H9 (cell line): ENCODE measurements around the gene RAB11FIP4. TPM values are rescaled to one million over a fixed set of nuclear protein-coding genes. Genes with fewer than 3 reads are reported as not detected.

ENCODE experiments used
- DNase-seq: peaks from one replicate; pipeline ENCODE4 v3.0.0-alpha.2; 2017
- H2AFZ ChIP-seq: one replicate; pipeline ENCODE4 v1.6.1; 2013; ENCODE audit warnings: mild to moderate bottlenecking, low read length, control low read depth, moderate library complexity
- H2AK5ac ChIP-seq: 2 replicates; pipeline ENCODE4 v1.6.1; 2013; ENCODE audit warnings: low read length, control low read depth, mixed read lengths; ENCODE audit not compliant: insufficient read length
- H2BK120ac ChIP-seq: one replicate; pipeline ENCODE4 v1.6.1; 2013; ENCODE audit warnings: low read depth, mild to moderate bottlenecking, low read length, control low read depth, inconsistent platforms; ENCODE audit not compliant: poor library complexity, severe bottlenecking
- H2BK12ac ChIP-seq: 2 replicates; pipeline ENCODE4 v1.6.1; 2013; ENCODE audit warnings: low read length, control low read depth, mixed read lengths, low read depth; ENCODE audit not compliant: insufficient read length
- H2BK15ac ChIP-seq: 2 replicates; pipeline ENCODE4 v1.6.1; 2013; ENCODE audit warnings: low read depth, low read length, control low read depth
- H2BK20ac ChIP-seq: one replicate; pipeline ENCODE4 v1.6.1; 2013; ENCODE audit warnings: low read depth, mild to moderate bottlenecking, low read length, control low read depth, inconsistent platforms; ENCODE audit not compliant: poor library complexity, severe bottlenecking
- H2BK5ac ChIP-seq: 2 replicates; pipeline ENCODE4 v1.6.1; 2013; ENCODE audit warnings: low read length, control low read depth, mixed read lengths; ENCODE audit not compliant: insufficient read length
- H3K14ac ChIP-seq: 2 replicates; pipeline ENCODE4 v1.6.1; 2013; ENCODE audit warnings: low read length, control low read depth; ENCODE audit not compliant: insufficient read depth
- H3K18ac ChIP-seq: 2 replicates; pipeline ENCODE4 v1.6.1; 2013; ENCODE audit warnings: low read depth, mild to moderate bottlenecking, mixed read lengths, low read length, control low read depth; ENCODE audit not compliant: insufficient read length
- H3K23ac ChIP-seq: 2 replicates; pipeline ENCODE4 v1.6.1; 2013; ENCODE audit warnings: low read length, control low read depth, mixed read lengths, low read depth; ENCODE audit not compliant: insufficient read length
- H3K23me2 ChIP-seq: 2 replicates; pipeline ENCODE4 v1.6.1; 2013; ENCODE audit warnings: low read depth, mild to moderate bottlenecking, mixed read lengths, low read length, control low read depth; ENCODE audit not compliant: insufficient read length, poor library complexity, severe bottlenecking
- H3K27ac ChIP-seq: 2 replicates; pipeline ENCODE4 v1.5.1; 2013; ENCODE audit warnings: low read length, control low read depth, mixed read lengths, low read depth; ENCODE audit not compliant: insufficient read length
- H3K27me3 ChIP-seq: 2 replicates; pipeline ENCODE4 v1.6.1; 2013; ENCODE audit warnings: low read length, control low read depth, inconsistent platforms; ENCODE audit not compliant: insufficient read depth
- H3K4ac ChIP-seq: 2 replicates; pipeline ENCODE4 v1.6.1; 2013; ENCODE audit warnings: low read depth, mild to moderate bottlenecking, control low read depth, inconsistent platforms, low read length, moderate library complexity
- H3K4me1 ChIP-seq: 2 replicates; pipeline ENCODE4 v1.6.1; 2013; ENCODE audit warnings: low read length, control low read depth, inconsistent platforms; ENCODE audit not compliant: insufficient read depth
- H3K4me2 ChIP-seq: 2 replicates; pipeline ENCODE4 v1.6.1; 2013; ENCODE audit warnings: low read length, control low read depth, mixed read lengths; ENCODE audit not compliant: insufficient read length, insufficient read depth
- H3K56ac ChIP-seq: 2 replicates; pipeline ENCODE4 v1.6.1; 2013; ENCODE audit warnings: low read depth, mild to moderate bottlenecking, mixed read lengths, low read length, control low read depth; ENCODE audit not compliant: insufficient read length
- H3K79me1 ChIP-seq: 2 replicates; pipeline ENCODE4 v1.6.1; 2013; ENCODE audit warnings: low read depth, mild to moderate bottlenecking, moderate library complexity, low read length, control low read depth, inconsistent platforms; ENCODE audit not compliant: insufficient read depth, poor library complexity, severe bottlenecking
- H3K79me2 ChIP-seq: 2 replicates; pipeline ENCODE4 v1.6.1; 2013; ENCODE audit warnings: low read length, control low read depth, inconsistent platforms; ENCODE audit not compliant: insufficient read depth
- H3K9ac ChIP-seq: 2 replicates; pipeline ENCODE4 v1.6.1; 2013; ENCODE audit warnings: low read length, control low read depth, mixed read lengths; ENCODE audit not compliant: insufficient read length; ENCODE audit errors: extremely low read depth
- H3K9me3 ChIP-seq: one replicate; pipeline ENCODE4 v1.6.1; 2013; ENCODE audit warnings: low read depth, low read length, inconsistent platforms; ENCODE audit not compliant: control insufficient read depth
- H3T11ph ChIP-seq: one replicate; pipeline ENCODE4 v1.6.1; 2013; ENCODE audit warnings: mild to moderate bottlenecking, low read length, control low read depth, inconsistent platforms
- H4K20me1 ChIP-seq: one replicate; pipeline ENCODE4 v1.6.1; 2013; ENCODE audit not compliant: control insufficient read depth, insufficient read length, insufficient read depth
- H4K5ac ChIP-seq: 2 replicates; pipeline ENCODE4 v1.6.1; 2013; ENCODE audit warnings: low read depth, mild to moderate bottlenecking, mixed read lengths, low read length, control low read depth; ENCODE audit not compliant: insufficient read length
- H4K8ac ChIP-seq: replicated peaks from 2 replicates; pipeline ENCODE4 v1.6.1; 2013; ENCODE audit warnings: low read length, control low read depth, mixed read lengths, low read depth; ENCODE audit not compliant: insufficient read length
- H4K91ac ChIP-seq: 2 replicates; pipeline ENCODE4 v1.6.1; 2013; ENCODE audit warnings: low read depth, mild to moderate bottlenecking, moderate library complexity, mixed read lengths, low read length, control low read depth; ENCODE audit not compliant: insufficient read length
- H3K27ac Mint-ChIP-seq, 3 experiments: 2 replicates in 2 of 3; 3 replicates in 1 of 3; pipeline ENCODE4 v1.8.0; 2020 to 2021; ENCODE audit warnings: mixed read lengths in 3 of 3, mild to moderate bottlenecking in 1 of 3, moderate library complexity in 1 of 3
- H3K27me3 Mint-ChIP-seq: 2 replicates; pipeline ENCODE4 v1.8.0; 2021; ENCODE audit warnings: low read depth, mild to moderate bottlenecking, moderate library complexity, mixed read lengths
- H3K36me3 Mint-ChIP-seq, 3 experiments: 2 replicates in 2 of 3; 3 replicates in 1 of 3; pipeline ENCODE4 v1.8.0; 2020 to 2021; ENCODE audit warnings: low read depth in 3 of 3, mixed read lengths in 3 of 3; ENCODE audit not compliant: insufficient read depth in 1 of 3
- H3K4me1 Mint-ChIP-seq, 2 experiments: 2 replicates each; pipeline ENCODE4 v1.8.0; 2020; ENCODE audit warnings: mixed read lengths in 2 of 2
- H3K4me3 Mint-ChIP-seq, 2 experiments: 2 replicates in 1 of 2; 3 replicates in 1 of 2; pipeline ENCODE4 v1.8.0; 2020 to 2021; ENCODE audit warnings: mild to moderate bottlenecking in 2 of 2, mixed read lengths in 2 of 2, moderate library complexity in 1 of 2
- H3K9me3 Mint-ChIP-seq, 2 experiments: 2 replicates in 1 of 2; 3 replicates in 1 of 2; pipeline ENCODE4 v1.8.0; 2020; ENCODE audit warnings: mild to moderate bottlenecking in 2 of 2, mixed read lengths in 2 of 2, moderate library complexity in 1 of 2
- WGBS: extraction: QIAGEN DNeasy Blood & Tissue Kit; methylation state at CpG from one replicate; pipeline ENCODE4 v1.1.7; 2013; ENCODE audit warnings: missing lambda C conversion rate, low lambda C conversion rate, mixed read lengths; ENCODE audit not compliant: insufficient read length; ENCODE audit errors: extremely low coverage; 5-methylcytosine and 5-hydroxymethylcytosine counted together
- total RNA-seq: library from RNA; stranded (reverse); gene quantifications from 2 replicates; pipeline ENCODE4 v1.2.1, GENCODE V29; 2021
- TF ChIP-seq, protein P1 (sequence below): fragments of 200-600 bp; sonication (generic); conservative IDR thresholded peaks from 3 replicates; pipeline ENCODE4 v1.8.0; 2021; ENCODE audit warnings: antibody characterized with exemption, mild to moderate bottlenecking

Gene RAB11FIP4
- total RNA-seq, 1 experiment from 2014 or later: 25.7 TPM

DNA sequence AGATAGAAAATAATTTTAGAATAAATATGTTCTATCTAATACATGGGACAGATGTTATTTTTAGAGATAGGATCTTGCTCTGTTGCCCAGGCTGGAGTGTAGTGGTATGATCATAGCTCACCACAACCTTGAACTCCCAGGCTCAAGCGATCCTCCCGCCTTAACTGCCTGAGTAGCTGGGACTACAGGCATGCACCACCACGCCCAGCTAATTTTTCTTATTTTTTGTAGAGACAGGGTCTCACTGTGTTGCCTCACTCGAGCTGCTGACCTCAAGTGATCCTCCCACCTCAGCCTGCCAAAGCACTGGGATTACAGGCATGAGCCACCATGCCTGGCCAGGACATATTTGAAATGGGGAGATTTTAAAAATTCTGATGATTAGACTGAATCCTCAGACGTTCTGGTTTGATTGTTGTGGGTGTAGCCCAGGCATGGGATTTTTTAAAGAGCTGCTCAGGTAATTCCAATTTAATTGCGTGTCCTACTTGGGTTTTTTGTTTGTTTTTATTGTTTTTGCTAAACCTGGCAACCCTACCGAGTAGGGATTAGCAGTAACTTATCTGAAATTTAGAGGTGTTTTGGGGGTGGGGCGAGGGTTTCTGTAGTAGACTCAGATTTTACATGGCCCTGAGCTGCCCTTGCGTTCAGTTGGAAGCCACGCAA is 142.9 kb downstream of the RAB11FIP4 start:
- H3K4me1 Mint-ChIP-seq: peaks cover 12 to 19% of the 10 kb centered on the region in 2 experiments
- Histone ChIP-seq H3K9me3 (no peaks in the 10 kb centered on the region), H3K79me1 (no peaks in the 10 kb centered on the region), H4K91ac (no peak overlapping the region), H3T11ph (no peak overlapping the region), H2BK12ac (no peak overlapping the region), H3K56ac (no peak overlapping the region), H3K9ac (no peak overlapping the region), H4K20me1 (peaks cover 2% of the 10 kb centered on the region), H3K4ac (no peak overlapping the region), H4K8ac (no peak overlapping the region), H3K23me2 (no peaks in the 10 kb centered on the region), H3K4me1 (no peaks in the 10 kb centered on the region), H3K79me2 (no peaks in the 10 kb centered on the region), H4K5ac (no peak overlapping the region), H2BK20ac (no peak overlapping the region), H2BK120ac (no peak overlapping the region), H2AK5ac (no peak overlapping the region), H2AFZ (no peak overlapping the region), H2BK5ac (no peak overlapping the region), H3K23ac (no peak overlapping the region), H2BK15ac (no peak overlapping the region), H3K4me2 (no peak overlapping the region), H3K14ac (no peak overlapping the region), H3K27me3 (no peaks in the 10 kb centered on the region), H3K27ac (no peak overlapping the region), H3K18ac (no peak overlapping the region)
- 0 out of 7 replicates have a peak overlapping the region, but pooled peaks of 1 of the 3 experiments have one; percentile 44 for H3K27ac Mint-ChIP-seq
- TF ChIP-seq, protein P1, sequence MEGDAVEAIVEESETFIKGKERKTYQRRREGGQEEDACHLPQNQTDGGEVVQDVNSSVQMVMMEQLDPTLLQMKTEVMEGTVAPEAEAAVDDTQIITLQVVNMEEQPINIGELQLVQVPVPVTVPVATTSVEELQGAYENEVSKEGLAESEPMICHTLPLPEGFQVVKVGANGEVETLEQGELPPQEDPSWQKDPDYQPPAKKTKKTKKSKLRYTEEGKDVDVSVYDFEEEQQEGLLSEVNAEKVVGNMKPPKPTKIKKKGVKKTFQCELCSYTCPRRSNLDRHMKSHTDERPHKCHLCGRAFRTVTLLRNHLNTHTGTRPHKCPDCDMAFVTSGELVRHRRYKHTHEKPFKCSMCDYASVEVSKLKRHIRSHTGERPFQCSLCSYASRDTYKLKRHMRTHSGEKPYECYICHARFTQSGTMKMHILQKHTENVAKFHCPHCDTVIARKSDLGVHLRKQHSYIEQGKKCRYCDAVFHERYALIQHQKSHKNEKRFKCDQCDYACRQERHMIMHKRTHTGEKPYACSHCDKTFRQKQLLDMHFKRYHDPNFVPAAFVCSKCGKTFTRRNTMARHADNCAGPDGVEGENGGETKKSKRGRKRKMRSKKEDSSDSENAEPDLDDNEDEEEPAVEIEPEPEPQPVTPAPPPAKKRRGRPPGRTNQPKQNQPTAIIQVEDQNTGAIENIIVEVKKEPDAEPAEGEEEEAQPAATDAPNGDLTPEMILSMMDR: no peak
- H3K4me3 Mint-ChIP-seq: no peak overlapping the region
- H3K36me3 Mint-ChIP-seq: peaks cover 7 to 19% (median 17%) of the 10 kb centered on the region in 3 experiments; a peak in 6 of 7 replicates
- no peaks in the 10 kb centered on the region for H3K9me3 Mint-ChIP-seq
- no CpG with 5 or more reads among the region's 10 CpGs for WGBS
- DNase-seq: no peak
- H3K27me3 Mint-ChIP-seq: no peaks in the 10 kb centered on the region
